C4-2B (cell line): Measurements from ENCODE around the gene FBXO7.

Experiments used
- H3K27ac ChIP-seq: fragments of 450-650 bp; 2 replicates; pipeline ENCODE4 v1.5.1; 2017
- CTCF ChIP-seq: fragments of 450-650 bp; conservative IDR thresholded peaks from 2 replicates; pipeline ENCODE4 v1.5.1; 2017; ENCODE audit warnings: mild to moderate bottlenecking
- ZFX ChIP-seq: fragments of 450-650 bp; IDR thresholded peaks from 2 replicates; pipeline ENCODE4 v1.6.1; 2017

Gene FBXO7

GRCh38 chr22:32474635-32475467 lies at the start of gene FBXO7:
TSS of gene FBXO7 (plus strand) at chr22:32474811. CDS start at chr22:32475003, 192 bp downstream.
- TF ChIP-seq ZFX: peak; percentile 92
- no peak; the same call in 1 of the 2 replicates for TF ChIP-seq CTCF

GRCh38 chr22:32426881-32427280 lies 47.7 kb upstream of the FBXO7 start:
- TF ChIP-seq CTCF (no peak), ZFX (no peak)
- H3K27ac ChIP-seq: no peak overlapping the region

More at GRCh38 chr22:32474635-32475467, at the start of gene FBXO7:
- H3K27ac ChIP-seq: peak within 1 kb of the TSS; percentile 97

- TF ChIP-seq CTCF: no peak
- no peak for TF ChIP-seq ZFX
- H3K27ac ChIP-seq: no peak overlapping the region
Measured at GRCh38 chr22:32430352-32430751, 44.3 kb upstream of the FBXO7 start.

GRCh38 chr22:32444068-32444467 lies 30.5 kb upstream of the FBXO7 start:
- peak; percentile 69 for TF ChIP-seq CTCF
- TF ChIP-seq ZFX: no peak
- H3K27ac ChIP-seq: no peak overlapping the region

- TF ChIP-seq CTCF (no peak), ZFX (no peak)
- H3K27ac ChIP-seq: no peak overlapping the region
Measured at GRCh38 chr22:32446321-32446720, 28.3 kb upstream of the FBXO7 start.

- H3K27ac ChIP-seq: no peak overlapping the region
Measured at GRCh38 chr22:32448980-32449379, 25.6 kb upstream of the FBXO7 start.

More at GRCh38 chr22:32448980-32449379, 25.6 kb upstream of the FBXO7 start:
- TF ChIP-seq ZFX (no peak), CTCF (no peak)
